ENCODE data around the gene WDR55. TPM values are rescaled to one million over a fixed set of nuclear protein-coding genes. Genes with fewer than 3 reads are reported as not detected.
A peak's percentile ranks its signal among the peaks of the same experiment; 100 is the strongest.
"Not testable (repeated sequence)": the region's sequence is repeated elsewhere in the genome, so short reads cannot be mapped to it uniquely, and the experiment has no call there.

The WDR55 gene
- total RNA-seq, 1 donor from 2014 or later = 29.4 TPM

DNA sequence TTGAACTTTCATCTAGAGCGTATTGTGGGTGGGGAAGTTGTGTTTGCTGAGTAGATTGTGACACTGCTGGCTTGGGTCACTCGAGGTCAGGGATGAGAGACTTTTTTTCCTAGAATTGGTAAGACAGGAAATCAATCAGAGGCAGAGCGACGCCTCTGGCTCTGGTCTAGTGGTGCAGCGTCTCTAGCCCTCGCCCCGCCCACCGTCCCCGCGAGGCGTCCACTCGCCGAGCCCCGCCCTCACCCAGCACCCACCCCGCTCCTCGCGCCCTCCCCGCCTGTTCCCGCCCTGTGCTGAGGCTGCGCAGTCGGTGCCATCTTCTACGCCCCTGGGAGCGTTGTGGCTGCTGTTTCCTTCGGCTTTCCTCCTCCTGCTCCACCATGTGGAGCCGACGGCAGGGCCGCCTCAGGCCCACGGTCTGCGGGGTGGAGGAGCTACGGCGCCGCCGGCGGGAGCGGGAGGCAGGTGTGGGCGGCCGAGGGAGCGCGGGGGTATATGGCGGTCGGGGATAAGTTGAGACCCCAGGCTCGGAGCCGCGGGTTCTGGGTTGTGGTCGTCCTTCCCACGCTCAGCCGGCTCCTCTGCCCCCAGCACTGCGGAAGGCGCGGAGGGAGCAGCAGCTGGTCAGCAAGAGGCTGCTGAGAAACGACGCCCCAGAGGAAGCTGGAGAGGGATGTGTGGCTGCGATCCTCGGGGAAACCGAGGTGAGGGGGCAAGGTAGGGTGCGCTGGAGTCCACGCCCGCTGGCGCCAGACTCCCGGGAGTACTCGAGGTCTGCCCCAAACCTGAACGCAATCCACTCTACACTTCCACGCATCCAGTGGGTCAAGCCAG is 25.3 kb upstream of the WDR55 start, which contains the start of gene TMCO6:
Gene TMCO6, plus strand, starts transcription at position 304 of the 834 bp plus-strand sequence. Its CDS starts 77 bp downstream, at position 381.
- no peaks in the 10 kb centered on the region for H3K36me3 Mint-ChIP-seq
- TF ChIP-seq, protein P1, sequence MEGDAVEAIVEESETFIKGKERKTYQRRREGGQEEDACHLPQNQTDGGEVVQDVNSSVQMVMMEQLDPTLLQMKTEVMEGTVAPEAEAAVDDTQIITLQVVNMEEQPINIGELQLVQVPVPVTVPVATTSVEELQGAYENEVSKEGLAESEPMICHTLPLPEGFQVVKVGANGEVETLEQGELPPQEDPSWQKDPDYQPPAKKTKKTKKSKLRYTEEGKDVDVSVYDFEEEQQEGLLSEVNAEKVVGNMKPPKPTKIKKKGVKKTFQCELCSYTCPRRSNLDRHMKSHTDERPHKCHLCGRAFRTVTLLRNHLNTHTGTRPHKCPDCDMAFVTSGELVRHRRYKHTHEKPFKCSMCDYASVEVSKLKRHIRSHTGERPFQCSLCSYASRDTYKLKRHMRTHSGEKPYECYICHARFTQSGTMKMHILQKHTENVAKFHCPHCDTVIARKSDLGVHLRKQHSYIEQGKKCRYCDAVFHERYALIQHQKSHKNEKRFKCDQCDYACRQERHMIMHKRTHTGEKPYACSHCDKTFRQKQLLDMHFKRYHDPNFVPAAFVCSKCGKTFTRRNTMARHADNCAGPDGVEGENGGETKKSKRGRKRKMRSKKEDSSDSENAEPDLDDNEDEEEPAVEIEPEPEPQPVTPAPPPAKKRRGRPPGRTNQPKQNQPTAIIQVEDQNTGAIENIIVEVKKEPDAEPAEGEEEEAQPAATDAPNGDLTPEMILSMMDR (conservative IDR thresholded peaks at IDR 0.05) = peak; percentile 74
- H3K9me3 Mint-ChIP-seq = no peaks in the 10 kb centered on the region
- peaks cover 22% of the 10 kb centered on the region for H3K4me1 Mint-ChIP-seq (ENCODE audit: unreplicated experiment)
- peak; percentile 96 for DNase-seq (ENCODE audit: extremely low spot score, unreplicated experiment)
- H3K27ac Mint-ChIP-seq = peak within 1 kb of the TSS; percentile 93
- H3K4me3 Mint-ChIP-seq = peak within 1 kb of the TSS; percentile 92
- H3K27me3 Mint-ChIP-seq = no peaks in the 10 kb centered on the region

DNA sequence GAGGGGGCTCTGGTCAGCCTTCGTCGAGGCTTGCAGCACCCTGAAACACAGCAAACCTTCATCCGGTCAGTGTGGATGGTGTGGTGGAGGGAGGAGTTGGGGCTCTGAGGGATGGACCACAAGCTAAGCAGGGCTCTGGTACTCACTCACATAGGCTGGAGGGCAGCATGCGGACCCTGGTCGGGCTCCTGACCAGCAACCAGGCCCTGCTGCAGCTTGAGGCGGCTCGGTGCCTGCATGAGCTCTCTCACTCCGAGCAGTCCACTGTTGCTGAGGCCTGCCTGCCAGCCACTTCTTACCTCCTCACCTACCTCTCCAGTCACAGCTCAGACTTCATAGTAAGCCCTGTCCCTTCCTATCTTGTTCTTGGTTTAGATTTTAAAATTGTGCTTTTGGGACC is 23.0 kb upstream of the WDR55 start:
- no peak overlapping the region for H3K4me3 Mint-ChIP-seq
- TF ChIP-seq, protein P1 (conservative IDR thresholded peaks at IDR 0.05) = no peak
- peaks cover 27% of the 10 kb centered on the region for H3K4me1 Mint-ChIP-seq (ENCODE audit: unreplicated experiment)
- no peaks in the 10 kb centered on the region for H3K27me3 Mint-ChIP-seq
- DNase-seq (ENCODE audit: extremely low spot score, unreplicated experiment) = no peak
- H3K36me3 Mint-ChIP-seq = peaks cover 3% of the 10 kb centered on the region
- no peaks in the 10 kb centered on the region for H3K9me3 Mint-ChIP-seq
- no peak overlapping the region for H3K27ac Mint-ChIP-seq

DNA sequence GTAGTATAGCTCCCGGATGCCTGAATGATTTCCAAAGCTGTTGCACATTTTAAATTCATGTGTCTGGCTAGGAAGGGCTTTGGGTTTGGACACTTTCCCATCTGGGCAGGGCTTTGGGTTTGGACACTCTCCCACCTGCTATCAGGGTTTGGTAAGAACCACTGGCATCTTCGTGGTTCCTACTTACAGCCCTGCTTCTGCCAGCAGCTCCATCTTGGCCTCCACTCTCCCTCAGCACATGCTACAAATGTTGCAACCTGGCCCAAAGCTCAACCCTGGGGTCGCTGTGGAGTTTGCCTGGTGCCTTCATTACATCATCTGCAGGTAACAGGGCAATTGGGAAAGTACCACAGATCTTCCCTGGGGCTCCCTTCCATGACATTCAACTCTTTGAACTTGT is 22.0 kb upstream of the WDR55 start:
- no peak overlapping the region for H3K4me3 Mint-ChIP-seq

DNA sequence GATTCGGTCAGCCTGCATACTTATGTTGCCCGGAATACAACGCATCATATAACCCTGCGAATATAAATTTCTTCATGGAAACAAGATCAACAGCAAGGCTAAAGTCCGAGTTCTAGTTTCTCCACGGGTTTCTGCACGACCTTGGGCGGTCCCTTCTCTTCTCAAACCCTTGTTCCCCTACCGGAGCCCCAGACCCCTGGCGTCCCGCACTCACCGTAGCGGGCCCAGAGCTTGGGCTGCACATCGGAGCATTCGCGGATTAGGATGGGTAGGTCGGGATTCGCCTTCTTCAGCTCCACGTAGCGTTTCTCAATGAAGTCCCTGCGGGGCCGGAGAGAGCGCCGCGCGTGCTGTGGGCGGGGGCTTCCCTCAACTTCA is 17.7 kb upstream of the WDR55 start:
- Mint-ChIP-seq H3K36me3 (peaks cover 20% of the 10 kb centered on the region), H3K9me3 (no peaks in the 10 kb centered on the region), H3K27ac (peak overlapping the region; percentile 96), H3K27me3 (no peaks in the 10 kb centered on the region), H3K4me3 (peak overlapping the region; percentile 99), H3K4me1 (ENCODE audit: unreplicated experiment) (peaks cover 16% of the 10 kb centered on the region)
- TF ChIP-seq, protein P1 (conservative IDR thresholded peaks at IDR 0.05) = no peak
- DNase-seq (ENCODE audit: extremely low spot score, unreplicated experiment) = no peak

More for the DNA sequence above, 22.0 kb upstream of the WDR55 start:
- Mint-ChIP-seq H3K27me3 (no peaks in the 10 kb centered on the region), H3K27ac (no peak overlapping the region), H3K36me3 (peaks cover 7% of the 10 kb centered on the region), H3K4me1 (ENCODE audit: unreplicated experiment) (peaks cover 31% of the 10 kb centered on the region), H3K9me3 (no peaks in the 10 kb centered on the region)
- TF ChIP-seq, protein P1 (conservative IDR thresholded peaks at IDR 0.05) = no peak
- DNase-seq (ENCODE audit: extremely low spot score, unreplicated experiment) = no peak

DNA sequence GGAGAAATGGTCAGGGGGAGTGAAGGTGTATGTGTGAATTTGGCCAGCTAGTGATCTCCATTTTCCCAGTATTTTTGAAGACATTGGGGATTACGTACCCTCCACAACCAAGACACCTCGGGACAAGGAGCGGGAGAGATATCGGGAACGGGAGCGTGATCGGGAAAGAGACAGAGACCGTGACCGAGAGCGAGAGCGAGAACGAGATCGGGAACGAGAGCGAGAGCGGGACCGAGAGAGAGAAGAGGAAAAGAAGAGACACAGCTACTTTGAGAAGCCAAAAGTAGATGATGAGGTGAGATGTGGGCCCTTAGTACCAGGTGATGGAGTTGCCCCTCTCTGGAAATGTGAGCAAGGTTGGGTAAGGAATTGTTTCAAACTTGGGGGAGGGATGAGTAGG is 5.8 kb upstream of the WDR55 start:
- no peak for DNase-seq (ENCODE audit: extremely low spot score, unreplicated experiment)
- H3K27me3 Mint-ChIP-seq = no peaks in the 10 kb centered on the region
- H3K27ac Mint-ChIP-seq = no peak overlapping the region
- TF ChIP-seq, protein P1 (conservative IDR thresholded peaks at IDR 0.05) = no peak
- H3K36me3 Mint-ChIP-seq = peaks cover 49% of the 10 kb centered on the region
- peaks cover 3% of the 10 kb centered on the region for H3K4me1 Mint-ChIP-seq (ENCODE audit: unreplicated experiment)
- no peaks in the 10 kb centered on the region for H3K9me3 Mint-ChIP-seq
- H3K4me3 Mint-ChIP-seq = no peak overlapping the region

DNA sequence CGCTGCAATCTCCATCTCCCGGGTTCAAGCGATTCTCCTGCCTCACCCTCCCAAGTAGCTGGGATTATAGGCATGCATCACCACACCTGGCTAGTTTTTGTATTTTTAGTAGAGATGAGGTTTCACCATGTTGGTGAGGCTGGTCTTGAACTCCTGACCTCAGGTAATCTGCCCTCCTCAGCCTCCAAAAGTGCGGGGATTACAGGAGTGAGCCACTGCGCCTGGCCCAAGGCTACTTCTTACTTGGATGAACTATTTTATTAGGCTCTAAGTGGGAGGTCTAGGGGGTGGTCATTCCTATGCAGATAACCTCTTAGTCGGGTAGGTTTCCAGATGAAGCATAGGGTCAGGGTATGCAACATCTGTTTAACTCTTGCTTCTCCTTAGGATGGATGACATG is 4.3 kb upstream of the WDR55 start:
- peaks cover 40% of the 10 kb centered on the region for H3K36me3 Mint-ChIP-seq
- not testable (repeated sequence) for H3K27me3 Mint-ChIP-seq, H3K4me3 Mint-ChIP-seq

More for the DNA sequence above, 4.3 kb upstream of the WDR55 start:
- not testable (repeated sequence) for H3K27ac Mint-ChIP-seq; H3K9me3 Mint-ChIP-seq; DNase-seq (ENCODE audit: extremely low spot score, unreplicated experiment); H3K4me1 Mint-ChIP-seq (ENCODE audit: unreplicated experiment)

Measured in type B pancreatic cell (in vitro differentiated cells).